CD14-positive monocyte (primary cell): Measurements from ENCODE around the gene CDKN1C. TPM values are rescaled to one million over a fixed set of nuclear protein-coding genes. Genes with fewer than 3 reads are reported as not detected.

Experiments used
- DNase-seq, 3 donors: peaks; one replicate each; pipeline ENCODE4 v3.0.0-alpha.2; 2011 to 2022
- H2AFZ ChIP-seq: 2 replicates; pipeline ENCODE4 v1.6.0; 2012; ENCODE audit warnings: mild to moderate bottlenecking, low read depth, low read length, inconsistent platforms; ENCODE audit not compliant: insufficient read depth, poor library complexity, severe bottlenecking
- H3K27ac ChIP-seq, 2 donors: 1 replicate in 1 of 2; 2 replicates in 1 of 2; pipeline ENCODE4 v1.5.1; 2012 to 2013; ENCODE audit warnings: low read length in 2 of 2, control low read depth in 1 of 2, inconsistent platforms in 1 of 2, low read depth in 1 of 2, mild to moderate bottlenecking in 1 of 2
- H3K27me3 ChIP-seq, 2 donors: one replicate each; pipeline versions ENCODE4 v1.6.0 to v1.6.1; 2011 to 2013; ENCODE audit warnings: low read length in 2 of 2; ENCODE audit not compliant: control insufficient read depth in 2 of 2, insufficient read depth in 2 of 2
- H3K36me3 ChIP-seq, 2 donors: replicated peaks in 1 of 2; 1 replicate in 1 of 2; 2 replicates in 1 of 2; pipeline versions ENCODE4 v1.5.1 to v1.6.1; 2012 to 2013; ENCODE audit warnings: low read length in 2 of 2, control low read depth in 1 of 2, inconsistent platforms in 1 of 2, mild to moderate bottlenecking in 1 of 2; ENCODE audit not compliant: insufficient read depth in 2 of 2, control insufficient read depth in 1 of 2
- H3K4me1 ChIP-seq, 2 donors: 1 replicate in 1 of 2; 2 replicates in 1 of 2; pipeline versions ENCODE4 v1.5.1 to v1.6.1; 2012 to 2013; ENCODE audit warnings: low read length in 2 of 2, control low read depth in 1 of 2, inconsistent platforms in 1 of 2, mild to moderate bottlenecking in 1 of 2, moderate library complexity in 1 of 2; ENCODE audit not compliant: insufficient read depth in 2 of 2, control insufficient read depth in 1 of 2
- H3K4me2 ChIP-seq: replicated peaks from 2 replicates; pipeline ENCODE3; 2012; ENCODE audit warnings: low read length, moderate library complexity, mild to moderate bottlenecking; ENCODE audit not compliant: poor library complexity, severe bottlenecking; ENCODE audit errors: extremely low read depth
- H3K4me3 ChIP-seq, 3 experiments: fragments of 200-600 bp in 1 of 3; sonication (generic) in 1 of 3; replicated peaks in 1 of 3; 1 replicate in 2 of 3; 2 replicates in 1 of 3; pipeline ENCODE4 v1.5.1; 2011 to 2013; ENCODE audit warnings: low read length in 3 of 3, mild to moderate bottlenecking in 3 of 3, control low read depth in 2 of 3, low read depth in 2 of 3, inconsistent platforms in 1 of 3, moderate library complexity in 1 of 3
- H3K79me2 ChIP-seq: 2 replicates; pipeline ENCODE4 v1.6.0; 2012; ENCODE audit warnings: mild to moderate bottlenecking, control low read depth, inconsistent platforms, low read length, moderate library complexity; ENCODE audit not compliant: insufficient read depth
- H3K9ac ChIP-seq: 2 replicates; pipeline ENCODE4 v1.6.0; 2017; ENCODE audit warnings: low read length, mild to moderate bottlenecking; ENCODE audit not compliant: insufficient read depth, poor library complexity, severe bottlenecking
- H3K9me3 ChIP-seq, 2 donors: replicated peaks in 1 of 2; 1 replicate in 1 of 2; 2 replicates in 1 of 2; pipeline versions ENCODE4 v1.5.1 to v1.6.1; 2012 to 2013; ENCODE audit warnings: low read length in 2 of 2, control low read depth in 1 of 2; ENCODE audit not compliant: control insufficient read depth in 1 of 2, insufficient read depth in 1 of 2
- H4K20me1 ChIP-seq: 2 replicates; pipeline ENCODE4 v1.6.0; 2012; ENCODE audit warnings: mild to moderate bottlenecking, low read length, control low read depth, moderate library complexity; ENCODE audit not compliant: insufficient read depth
- H3K27ac Mint-ChIP-seq, 7 donors: one replicate each; pipeline ENCODE4 v1.8.0; 2020; ENCODE audit warnings: mild to moderate bottlenecking in 7 of 7, mixed read lengths in 7 of 7, moderate library complexity in 6 of 7, inconsistent platforms in 2 of 7
- H3K27me3 Mint-ChIP-seq, 3 donors: one replicate each; pipeline ENCODE4 v1.8.0; 2021 to 2022; ENCODE audit warnings: low read depth in 3 of 3, mild to moderate bottlenecking in 3 of 3, mixed read lengths in 3 of 3, moderate library complexity in 3 of 3, inconsistent platforms in 1 of 3
- H3K36me3 Mint-ChIP-seq, 2 donors: one replicate each; pipeline ENCODE4 v1.8.0; 2020; ENCODE audit warnings: mixed read lengths in 2 of 2, inconsistent platforms in 1 of 2, mild to moderate bottlenecking in 1 of 2
- H3K4me1 Mint-ChIP-seq: one replicate; pipeline ENCODE4 v1.8.0; 2020; ENCODE audit warnings: mild to moderate bottlenecking, mixed read lengths
- H3K4me3 Mint-ChIP-seq, 2 donors: one replicate each; pipeline ENCODE4 v1.8.0; 2020; ENCODE audit warnings: mild to moderate bottlenecking in 2 of 2, mixed read lengths in 2 of 2, moderate library complexity in 1 of 2
- H3K9me3 Mint-ChIP-seq, 7 donors: one replicate each; pipeline ENCODE4 v1.8.0; 2020 to 2022; ENCODE audit warnings: mixed read lengths in 7 of 7, mild to moderate bottlenecking in 6 of 7, moderate library complexity in 6 of 7, inconsistent platforms in 2 of 7
- CTCF ChIP-seq: fragments of 200-600 bp; IDR thresholded peaks from one replicate; pipeline ENCODE4 v1.8.0; 2022; ENCODE audit warnings: antibody characterized with exemption, mild to moderate bottlenecking
- WGBS: methylation state at CpG from one replicate; pipeline ENCODE4 v1.1.5; 2013; ENCODE audit warnings: missing lambda C conversion rate; ENCODE audit not compliant: insufficient coverage; 5-methylcytosine and 5-hydroxymethylcytosine counted together
- intact Hi-C, 2 donors: fragments of 100-400 bp; cut with micrococcal nuclease; formaldehyde crosslinking; loops; one replicate each; pipeline versions ENCODE4 v1.15.0 to v1.15.1; 2023
- polyA plus RNA-seq, 3 donors: library from polyadenylated mRNA; depleted of rRNA in 1 of 3; unstranded in 2 of 3; stranded (reverse) in 1 of 3; fragments of 300-500 nt in 2 of 3; fragments of >200 nt in 1 of 3; fragmentation: Illumina TruSeq in 2 of 3; gene quantifications; 1 replicate in 2 of 3; 2 replicates in 1 of 3; pipeline ENCODE4 v1.2.3, GENCODE V29; 2012 to 2021

CDKN1C gene
- polyA plus RNA-seq, 3 donors: 3.2 to 36.4 (median 4.7) TPM

- H3K4me1 Mint-ChIP-seq: peaks cover 15% of the 10 kb centered on the region
Measured at GRCh38 chr11:2914455-2915195, 29.1 kb upstream of the CDKN1C start.

GRCh38 chr11:2913776-2914175 lies 28.2 kb upstream of the CDKN1C start:
- Histone ChIP-seq H3K79me2 (no peaks in the 10 kb centered on the region), H3K27ac (no peak overlapping the region), H3K9ac (no peak overlapping the region), H3K4me1 (no peaks in the 10 kb centered on the region), H3K9me3 (no peaks in the 10 kb centered on the region), H4K20me1 (peaks cover 19% of the 10 kb centered on the region), H3K4me3 (no peak overlapping the region), H3K4me2 (no peak overlapping the region), H3K36me3 (no peaks in the 10 kb centered on the region), H2AFZ (no peak overlapping the region), H3K27me3 (peaks cover 0 to 3% of the 10 kb centered on the region in 2 donors)
- H3K4me1 Mint-ChIP-seq: peaks cover 15% of the 10 kb centered on the region
- peaks cover 18 to 24% (median 20%) of the 10 kb centered on the region in 3 donors for H3K27me3 Mint-ChIP-seq
- no peak for TF ChIP-seq CTCF
- 81% methylated on average over 5 of the region's 9 CpGs for WGBS
- DNase-seq: no peak
- intact Hi-C loops: no loop called here
- peaks cover 0 to 2% (median 0%) of the 10 kb centered on the region in 7 donors for H3K9me3 Mint-ChIP-seq
- H3K27ac Mint-ChIP-seq: no peak overlapping the region
- H3K4me3 Mint-ChIP-seq: no peak overlapping the region
- peaks cover 0 to 11% of the 10 kb centered on the region in 2 donors for H3K36me3 Mint-ChIP-seq

More at GRCh38 chr11:2914455-2915195, 29.1 kb upstream of the CDKN1C start:
- WGBS: 49% methylated on average over 18 of the region's 18 CpGs
- peaks cover 19% of the 10 kb centered on the region for H4K20me1 ChIP-seq
- no peaks in the 10 kb centered on the region for H3K4me1 ChIP-seq
- no peak overlapping the region for H3K9ac ChIP-seq
- peaks cover 0 to 2% (median 0%) of the 10 kb centered on the region in 7 donors for H3K9me3 Mint-ChIP-seq
- no peak overlapping the region for H3K4me3 Mint-ChIP-seq
- H3K27ac ChIP-seq: no peak overlapping the region
- no peaks in the 10 kb centered on the region for H3K36me3 ChIP-seq
- no peaks in the 10 kb centered on the region for H3K9me3 ChIP-seq
- H3K79me2 ChIP-seq: no peaks in the 10 kb centered on the region
- no peak overlapping the region for H3K27ac Mint-ChIP-seq
- H2AFZ ChIP-seq: no peak overlapping the region
- intact Hi-C loops: no loop called here
- no peak overlapping the region for H3K4me2 ChIP-seq
- peaks cover 20 to 25% (median 21%) of the 10 kb centered on the region in 3 donors for H3K27me3 Mint-ChIP-seq
- TF ChIP-seq CTCF: no peak
- H3K4me3 ChIP-seq: no peak overlapping the region
- H3K36me3 Mint-ChIP-seq: peaks cover 2 to 11% of the 10 kb centered on the region in 2 donors
- DNase-seq: no peak
- peaks cover 0 to 3% of the 10 kb centered on the region in 2 donors for H3K27me3 ChIP-seq
